Neural cell (in vitro differentiated cells): ENCODE measurements around the gene RBM48. TPM values are rescaled to one million over a fixed set of nuclear protein-coding genes. Genes with fewer than 3 reads are reported as not detected.

Source experiments
- H2AFZ ChIP-seq: fragments of 200-600, 300-800 bp; sonication (generic), shearing (Covaris generic); 2 replicates; pipeline ENCODE4 v1.6.0; 2014; ENCODE audit warnings: low read depth, mild to moderate bottlenecking, antibody characterized with exemption, low read length, moderate library complexity
- H3F3A ChIP-seq: fragments of 200-600 bp; shearing (Covaris generic); 2 replicates; pipeline ENCODE4 v1.6.1; 2016; ENCODE audit warnings: mild to moderate bottlenecking, moderate library complexity, mixed read lengths, antibody characterized with exemption, low read length; ENCODE audit not compliant: insufficient read depth, poor library complexity, severe bottlenecking
- H3K27ac ChIP-seq: fragments of 200-600, 300-800 bp; sonication (generic), shearing (Covaris generic); 2 replicates; pipeline ENCODE4 v1.5.1; 2014; ENCODE audit warnings: mild to moderate bottlenecking, low read length, moderate library complexity
- H3K27me3 ChIP-seq: fragments of 300-800, 200-600 bp; sonication (generic), shearing (Covaris generic); 2 replicates; pipeline ENCODE4 v1.6.0; 2014; ENCODE audit warnings: mild to moderate bottlenecking, low read depth, low read length, moderate library complexity; ENCODE audit not compliant: insufficient read depth
- H3K36me3 ChIP-seq: fragments of 300-800, 200-600 bp; sonication (generic), shearing (Covaris generic); 2 replicates; pipeline ENCODE4 v1.5.1; 2014; ENCODE audit warnings: mild to moderate bottlenecking, antibody characterized with exemption, low read length, moderate library complexity; ENCODE audit not compliant: insufficient read depth
- H3K4me2 ChIP-seq: fragments of 300-800, 200-600 bp; sonication (generic), shearing (Covaris generic); 2 replicates; pipeline ENCODE4 v1.6.0; 2014; ENCODE audit warnings: mild to moderate bottlenecking, low read length
- H3K4me3 ChIP-seq: fragments of 300-800, 200-600 bp; sonication (generic), shearing (Covaris generic); 2 replicates; pipeline ENCODE4 v1.5.1; 2014; ENCODE audit warnings: mild to moderate bottlenecking, low read length, moderate library complexity
- H3K79me2 ChIP-seq: fragments of 200-600 bp; shearing (Covaris generic); replicated peaks from 2 replicates; pipeline ENCODE4 v1.6.0; 2014; ENCODE audit warnings: mild to moderate bottlenecking, low read length, moderate library complexity; ENCODE audit not compliant: insufficient read depth
- H3K9ac ChIP-seq: fragments of 300-800, 200-600 bp; sonication (generic), shearing (Covaris generic); 2 replicates; pipeline ENCODE4 v1.6.1; 2016; ENCODE audit warnings: mild to moderate bottlenecking, low read length, mixed read lengths
- H3K9me2 ChIP-seq: fragments of 200-600 bp; shearing (Covaris generic); 2 replicates; pipeline ENCODE4 v1.6.1; 2016; ENCODE audit warnings: mild to moderate bottlenecking, low read length, mixed read lengths; ENCODE audit not compliant: insufficient read depth
- H3K9me3 ChIP-seq: fragments of 200-600, 300-800 bp; sonication (generic), shearing (Covaris generic); 2 replicates; pipeline ENCODE4 v1.6.1; 2016; ENCODE audit warnings: mild to moderate bottlenecking, mixed run types, low read length, moderate library complexity, mixed read lengths
- H4K20me1 ChIP-seq: fragments of 200-600 bp; shearing (Covaris generic); 2 replicates; pipeline ENCODE4 v1.6.1; 2016; ENCODE audit warnings: mild to moderate bottlenecking, mixed run types; ENCODE audit not compliant: insufficient read depth
- CTCF ChIP-seq: fragments of 450-650 bp; IDR thresholded peaks from 2 replicates; pipeline ENCODE4 v1.5.1; 2014; ENCODE audit warnings: antibody characterized with exemption, mild to moderate bottlenecking, moderate library complexity; ENCODE audit not compliant: poor library complexity, severe bottlenecking
- EP300 ChIP-seq: fragments of 450-650 bp; conservative IDR thresholded peaks from 2 replicates; pipeline ENCODE4 v1.6.1; 2014; ENCODE audit warnings: antibody characterized with exemption, mild to moderate bottlenecking, moderate library complexity; ENCODE audit not compliant: poor library complexity, severe bottlenecking
- EZH2 ChIP-seq: fragments of 200-600, 300-800 bp; shearing (Covaris generic), sonication (generic); IDR thresholded peaks from 2 replicates; pipeline ENCODE4 v1.6.1; 2014; ENCODE audit warnings: antibody characterized with exemption, low read length, borderline replicate concordance, mild to moderate bottlenecking; ENCODE audit not compliant: insufficient read depth, poor library complexity, severe bottlenecking
- MXI1 ChIP-seq: fragments of 450-650 bp; conservative IDR thresholded peaks from 2 replicates; pipeline ENCODE4 v1.6.1; 2014; ENCODE audit warnings: antibody characterized with exemption, mild to moderate bottlenecking; ENCODE audit not compliant: poor library complexity, severe bottlenecking
- POLR2AphosphoS5 ChIP-seq: IDR thresholded peaks from 2 replicates; pipeline ENCODE4 v1.6.1; 2012
- RAD21 ChIP-seq: fragments of 450-650 bp; conservative IDR thresholded peaks from 2 replicates; pipeline ENCODE4 v1.6.1; 2014; ENCODE audit warnings: antibody characterized with exemption, mild to moderate bottlenecking, moderate library complexity
- SMC3 ChIP-seq: fragments of 450-650 bp; conservative IDR thresholded peaks from 2 replicates; pipeline ENCODE4 v1.6.1; 2014; ENCODE audit warnings: antibody characterized with exemption, mild to moderate bottlenecking, moderate library complexity; ENCODE audit not compliant: poor library complexity
- TAF1 ChIP-seq: IDR thresholded peaks from 2 replicates; pipeline ENCODE4 v1.6.1; 2012; ENCODE audit warnings: low read depth
- polyA plus RNA-seq: library from polyadenylated mRNA; depleted of rRNA; stranded (reverse); fragments of >200 nt; gene quantifications from 2 replicates; pipeline ENCODE4 v1.2.3, GENCODE V29; 2014
- TF ChIP-seq, protein P1 (sequence below): IDR thresholded peaks from 2 replicates; pipeline ENCODE4 v1.6.1; 2012; ENCODE audit warnings: borderline replicate concordance

The RBM48 gene
- polyA plus RNA-seq, 1 donor from 2014 or later, result 26.4 TPM

DNA sequence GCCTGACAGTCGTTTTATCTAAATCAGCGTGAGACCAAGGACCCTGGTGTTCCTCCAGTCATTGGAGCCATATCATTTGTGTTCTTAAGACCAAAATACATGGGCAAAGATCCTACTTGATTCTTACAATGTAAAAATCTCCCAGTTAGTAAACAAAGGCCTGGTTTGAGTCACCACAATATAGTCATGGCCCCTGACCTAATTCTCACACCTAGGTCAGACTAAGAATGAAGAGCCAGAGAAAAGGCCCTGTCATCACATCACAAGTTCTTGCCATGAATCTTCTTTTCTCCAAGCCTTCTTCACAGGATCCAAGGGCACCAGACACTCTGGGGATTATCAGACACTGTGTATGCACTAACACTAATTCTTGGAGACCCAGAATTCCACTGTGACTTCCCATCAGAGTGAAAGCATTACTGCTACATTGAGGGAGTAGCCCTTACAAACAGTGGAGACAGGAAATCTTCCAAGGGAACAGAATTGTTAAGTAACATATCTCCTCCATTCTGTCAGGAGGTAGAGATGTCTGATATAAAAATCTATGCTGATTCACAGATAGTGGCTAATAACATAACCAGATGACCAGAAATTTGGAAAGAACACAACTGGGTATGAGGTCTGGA lies 43.2 kb upstream of the RBM48 start:
- Histone ChIP-seq H3F3A (no peaks in the 10 kb centered on the region), H3K4me3 (no peak overlapping the region), H3K36me3 (peaks cover 16% of the 10 kb centered on the region), H3K9me2 (no peaks in the 10 kb centered on the region), H3K27ac (no peak overlapping the region), H3K9ac (no peak overlapping the region), H4K20me1 (no peaks in the 10 kb centered on the region), H3K4me2 (no peak overlapping the region), H2AFZ (no peak overlapping the region), H3K9me3 (no peaks in the 10 kb centered on the region), H3K27me3 (no peaks in the 10 kb centered on the region), H3K79me2 (no peaks in the 10 kb centered on the region)
- TF ChIP-seq POLR2AphosphoS5 (no peak), EZH2 (no peak), CTCF (no peak), MXI1 (no peak), EP300 (no peak), SMC3 (no peak), TAF1 (no peak), RAD21 (no peak)
- TF ChIP-seq, protein P1, sequence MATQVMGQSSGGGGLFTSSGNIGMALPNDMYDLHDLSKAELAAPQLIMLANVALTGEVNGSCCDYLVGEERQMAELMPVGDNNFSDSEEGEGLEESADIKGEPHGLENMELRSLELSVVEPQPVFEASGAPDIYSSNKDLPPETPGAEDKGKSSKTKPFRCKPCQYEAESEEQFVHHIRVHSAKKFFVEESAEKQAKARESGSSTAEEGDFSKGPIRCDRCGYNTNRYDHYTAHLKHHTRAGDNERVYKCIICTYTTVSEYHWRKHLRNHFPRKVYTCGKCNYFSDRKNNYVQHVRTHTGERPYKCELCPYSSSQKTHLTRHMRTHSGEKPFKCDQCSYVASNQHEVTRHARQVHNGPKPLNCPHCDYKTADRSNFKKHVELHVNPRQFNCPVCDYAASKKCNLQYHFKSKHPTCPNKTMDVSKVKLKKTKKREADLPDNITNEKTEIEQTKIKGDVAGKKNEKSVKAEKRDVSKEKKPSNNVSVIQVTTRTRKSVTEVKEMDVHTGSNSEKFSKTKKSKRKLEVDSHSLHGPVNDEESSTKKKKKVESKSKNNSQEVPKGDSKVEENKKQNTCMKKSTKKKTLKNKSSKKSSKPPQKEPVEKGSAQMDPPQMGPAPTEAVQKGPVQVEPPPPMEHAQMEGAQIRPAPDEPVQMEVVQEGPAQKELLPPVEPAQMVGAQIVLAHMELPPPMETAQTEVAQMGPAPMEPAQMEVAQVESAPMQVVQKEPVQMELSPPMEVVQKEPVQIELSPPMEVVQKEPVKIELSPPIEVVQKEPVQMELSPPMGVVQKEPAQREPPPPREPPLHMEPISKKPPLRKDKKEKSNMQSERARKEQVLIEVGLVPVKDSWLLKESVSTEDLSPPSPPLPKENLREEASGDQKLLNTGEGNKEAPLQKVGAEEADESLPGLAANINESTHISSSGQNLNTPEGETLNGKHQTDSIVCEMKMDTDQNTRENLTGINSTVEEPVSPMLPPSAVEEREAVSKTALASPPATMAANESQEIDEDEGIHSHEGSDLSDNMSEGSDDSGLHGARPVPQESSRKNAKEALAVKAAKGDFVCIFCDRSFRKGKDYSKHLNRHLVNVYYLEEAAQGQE, result no peak

- no peaks in the 10 kb centered on the region for H3K27me3 ChIP-seq
- no peaks in the 10 kb centered on the region for H4K20me1 ChIP-seq
- peaks cover 16% of the 10 kb centered on the region for H3K36me3 ChIP-seq
- H3K9me3 ChIP-seq, result no peaks in the 10 kb centered on the region
- TF ChIP-seq MXI1 (no peak), TAF1 (no peak), EP300 (no peak), SMC3 (no peak), EZH2 (no peak), RAD21 (no peak), CTCF (no peak), POLR2AphosphoS5 (no peak)
- TF ChIP-seq, protein P1, result no peak
- no peaks in the 10 kb centered on the region for H3F3A ChIP-seq
- H3K79me2 ChIP-seq, result no peaks in the 10 kb centered on the region
- no peak overlapping the region for H3K4me2 ChIP-seq
- no peaks in the 10 kb centered on the region for H3K9me2 ChIP-seq
- H3K4me3 ChIP-seq, result no peak overlapping the region
- H3K27ac ChIP-seq, result no peak overlapping the region
- no peak overlapping the region for H3K9ac ChIP-seq
- no peak overlapping the region for H2AFZ ChIP-seq
Measured at GRCh38 chr7:92485974-92486373, 42.6 kb upstream of the RBM48 start.
